Tibial artery (tissue), 4 donors: Measurements from ENCODE around the gene COX19.
"Not testable (repeated sequence)": the region's sequence is repeated elsewhere in the genome, so short reads cannot be mapped to it uniquely, and the experiment has no call there.

Source experiments
- DNase-seq, 2 donors: peaks; one replicate each; pipeline ENCODE4 v3.0.0-alpha.2; 2019
- H3K27ac ChIP-seq, 2 donors: fragments of 200-600 bp; sonication (generic) in 1 of 2; 1 replicate in 1 of 2; 2 replicates in 1 of 2; pipeline ENCODE4 v1.5.1; 2018 to 2019; ENCODE audit warnings: mild to moderate bottlenecking in 1 of 2
- H3K27me3 ChIP-seq, 2 donors: fragments of 200-600 bp; sonication (generic) in 1 of 2; one replicate each; pipeline versions ENCODE4 v1.5.1 to v1.6.0; 2016 to 2019
- H3K36me3 ChIP-seq, 3 donors: fragments of 200-600 bp; sonication (generic) in 2 of 3; one replicate each; pipeline ENCODE4 v1.5.1; 2016 to 2019; ENCODE audit warnings: mild to moderate bottlenecking in 2 of 3
- H3K4me1 ChIP-seq, 4 donors: fragments of 200-600 bp; sonication (generic) in 2 of 4; 1 replicate in 3 of 4; 2 replicates in 1 of 4; pipeline ENCODE4 v1.5.1; 2016 to 2019
- H3K4me3 ChIP-seq, 2 donors: fragments of 200-600 bp; sonication (generic) in 1 of 2; 1 replicate in 1 of 2; 2 replicates in 1 of 2; pipeline ENCODE4 v1.5.1; 2018 to 2019; ENCODE audit warnings: mild to moderate bottlenecking in 2 of 2
- H3K9me3 ChIP-seq, 3 donors: fragments of 200-600 bp; sonication (generic) in 1 of 3; one replicate each; pipeline ENCODE4 v1.5.1; 2016 to 2019
- intact Hi-C: fragments of 100-400 bp; cut with DNase I; formaldehyde crosslinking; loops from one replicate; pipeline ENCODE4 v1.15.0; 2023; ENCODE audit warnings: low total_unique reads
- TF ChIP-seq, protein P1 (sequence below), 2 experiments: fragments of 200-600 bp in 1 of 2; fragments of 450-650 bp in 1 of 2; IDR thresholded peaks; one replicate each; pipeline ENCODE4 v1.5.1; 2017 to 2019; ENCODE audit warnings: antibody characterized with exemption in 2 of 2, mild to moderate bottlenecking in 1 of 2, moderate library complexity in 1 of 2

COX19 gene

GRCh38 chr7:1008733-1009363, 33.5 kb upstream of the COX19 start:
- intact Hi-C loops, result no loop called here

GRCh38 chr7:1007901-1008300, 32.6 kb upstream of the COX19 start:
- H3K27ac ChIP-seq, result no peak overlapping the region
- H3K27me3 ChIP-seq, result no peaks in the 10 kb centered on the region
- no peaks in the 10 kb centered on the region for H3K9me3 ChIP-seq
- H3K4me1 ChIP-seq, result peaks cover 0 to 18% (median 1%) of the 10 kb centered on the region in 4 donors
- peaks cover 7 to 60% (median 30%) of the 10 kb centered on the region in 3 donors for H3K36me3 ChIP-seq
- DNase-seq, result no peak
- intact Hi-C loops, result no loop called here
- H3K4me3 ChIP-seq, result no peak overlapping the region
- TF ChIP-seq, protein P1, sequence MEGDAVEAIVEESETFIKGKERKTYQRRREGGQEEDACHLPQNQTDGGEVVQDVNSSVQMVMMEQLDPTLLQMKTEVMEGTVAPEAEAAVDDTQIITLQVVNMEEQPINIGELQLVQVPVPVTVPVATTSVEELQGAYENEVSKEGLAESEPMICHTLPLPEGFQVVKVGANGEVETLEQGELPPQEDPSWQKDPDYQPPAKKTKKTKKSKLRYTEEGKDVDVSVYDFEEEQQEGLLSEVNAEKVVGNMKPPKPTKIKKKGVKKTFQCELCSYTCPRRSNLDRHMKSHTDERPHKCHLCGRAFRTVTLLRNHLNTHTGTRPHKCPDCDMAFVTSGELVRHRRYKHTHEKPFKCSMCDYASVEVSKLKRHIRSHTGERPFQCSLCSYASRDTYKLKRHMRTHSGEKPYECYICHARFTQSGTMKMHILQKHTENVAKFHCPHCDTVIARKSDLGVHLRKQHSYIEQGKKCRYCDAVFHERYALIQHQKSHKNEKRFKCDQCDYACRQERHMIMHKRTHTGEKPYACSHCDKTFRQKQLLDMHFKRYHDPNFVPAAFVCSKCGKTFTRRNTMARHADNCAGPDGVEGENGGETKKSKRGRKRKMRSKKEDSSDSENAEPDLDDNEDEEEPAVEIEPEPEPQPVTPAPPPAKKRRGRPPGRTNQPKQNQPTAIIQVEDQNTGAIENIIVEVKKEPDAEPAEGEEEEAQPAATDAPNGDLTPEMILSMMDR (IDR thresholded peaks at IDR 0.05), result no peak

More at GRCh38 chr7:1008733-1009363, 33.5 kb upstream of the COX19 start:
- H3K27ac ChIP-seq, result no peak overlapping the region
- no peak for DNase-seq
- no peaks in the 10 kb centered on the region for H3K9me3 ChIP-seq
- peaks cover 0 to 18% (median 1%) of the 10 kb centered on the region in 4 donors for H3K4me1 ChIP-seq
- H3K36me3 ChIP-seq, result peaks cover 7 to 57% (median 30%) of the 10 kb centered on the region in 3 donors
- TF ChIP-seq, protein P1 (IDR thresholded peaks at IDR 0.05), result no peak
- no peaks in the 10 kb centered on the region for H3K27me3 ChIP-seq
- H3K4me3 ChIP-seq, result no peak overlapping the region

DNA sequence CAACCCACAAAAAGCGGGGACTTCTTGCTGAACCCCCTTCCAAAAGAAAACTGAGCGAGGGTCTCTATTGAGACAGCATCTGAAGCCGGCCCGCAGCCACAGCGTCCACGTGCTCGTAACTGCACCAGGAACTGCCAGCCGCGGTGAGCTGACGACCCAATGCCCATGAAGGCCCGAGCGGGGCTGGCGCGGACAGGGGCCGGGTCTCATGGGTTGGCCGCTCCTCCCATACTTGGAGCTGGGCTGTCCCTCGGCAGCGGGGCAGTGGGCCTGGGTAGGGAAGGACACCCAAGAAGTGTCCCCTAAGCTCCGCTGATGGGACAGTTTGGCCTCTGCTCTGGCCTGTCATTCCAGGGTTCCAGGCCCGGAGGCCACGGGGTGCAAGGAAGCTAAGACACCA, 30.0 kb upstream of the COX19 start:
- Histone ChIP-seq H3K9me3 (no peaks in the 10 kb centered on the region), H3K4me3 (no peak overlapping the region), H3K27me3 (no peaks in the 10 kb centered on the region), H3K27ac (no peak overlapping the region), H3K4me1 (no peaks in the 10 kb centered on the region), H3K36me3 (peaks cover 7 to 73% (median 32%) of the 10 kb centered on the region in 3 donors)
- no peak for DNase-seq
- TF ChIP-seq, protein P1 (IDR thresholded peaks at IDR 0.05), result no peak
- intact Hi-C loops, result no loop called here

DNA sequence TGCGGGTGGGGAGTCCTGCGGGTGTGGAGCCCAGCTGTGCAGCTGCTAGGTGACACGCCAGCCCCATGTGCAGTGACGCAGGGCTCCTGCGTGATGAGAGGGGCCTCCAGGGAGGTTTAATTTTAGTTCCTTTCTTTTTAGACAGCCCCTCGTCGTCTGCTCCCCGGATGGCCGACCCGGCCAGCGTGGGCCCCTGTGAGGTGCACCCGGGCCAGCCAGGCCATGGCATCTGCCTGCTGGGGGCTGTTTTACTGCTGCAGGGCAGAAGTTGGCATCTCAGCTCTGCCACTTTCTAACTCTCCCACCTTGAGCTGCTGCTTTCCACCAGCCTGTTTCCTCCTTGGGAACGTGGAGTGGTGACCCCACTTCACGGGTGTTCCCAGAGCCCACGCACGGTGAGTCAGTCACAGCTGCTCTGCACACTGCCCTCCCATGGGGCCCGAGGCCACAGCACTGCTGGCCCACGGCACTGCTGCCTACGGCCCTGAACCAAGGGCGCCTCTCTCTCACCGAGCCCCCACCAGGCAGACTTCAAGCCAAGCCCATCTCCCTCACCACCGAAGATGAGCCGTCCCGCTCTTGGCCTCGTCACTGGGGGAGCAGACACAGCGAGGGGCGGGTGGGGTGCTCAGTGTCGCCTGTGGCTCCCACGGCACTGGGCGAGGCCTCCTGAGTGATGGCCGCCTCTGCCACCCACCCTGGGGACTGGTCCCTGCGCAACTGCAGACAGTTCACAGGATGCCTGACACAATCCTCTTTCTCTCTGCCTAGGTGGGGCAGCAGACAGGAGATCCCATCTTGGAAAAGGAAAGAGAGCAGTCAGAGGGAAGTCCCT, 28.9 kb upstream of the COX19 start:
- intact Hi-C loops, result no loop called here
- TF ChIP-seq, protein P1 (IDR thresholded peaks at IDR 0.05), result no peak
- no peak for DNase-seq
- Histone ChIP-seq H3K27ac (no peak overlapping the region), H3K4me1 (no peaks in the 10 kb centered on the region), H3K9me3 (no peaks in the 10 kb centered on the region), H3K4me3 (no peak overlapping the region), H3K27me3 (no peaks in the 10 kb centered on the region), H3K36me3 (peaks cover under 1 to 74% (median 37%) of the 10 kb centered on the region in 3 donors)

DNA sequence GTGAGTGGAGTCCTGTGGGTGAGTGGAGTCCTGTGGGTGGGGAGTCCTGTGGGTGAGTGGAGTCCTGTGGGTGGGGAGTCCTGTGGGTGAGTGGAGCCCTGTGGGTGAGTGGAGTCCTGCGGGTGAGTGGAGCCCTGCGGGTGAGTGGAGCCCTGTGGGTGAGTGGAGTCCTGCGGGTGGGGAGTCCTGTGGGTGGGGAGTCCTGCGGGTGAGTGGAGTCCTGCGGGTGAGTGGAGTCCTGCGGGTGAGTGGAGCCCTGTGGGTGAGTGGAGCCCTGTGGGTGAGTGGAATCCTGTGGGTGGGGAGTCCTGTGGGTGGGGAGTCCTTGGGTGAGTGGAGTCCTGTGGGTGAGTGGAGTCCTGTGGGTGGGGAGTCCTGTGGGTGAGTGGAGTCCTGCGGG, 27.1 kb upstream of the COX19 start:
- H3K36me3 ChIP-seq, result peaks cover 0 to 70% (median 25%) of the 10 kb centered on the region in 3 donors
- H3K9me3 ChIP-seq, H3K4me3 ChIP-seq, H3K27me3 ChIP-seq, DNase-seq, H3K4me1 ChIP-seq, intact Hi-C loops, H3K27ac ChIP-seq: not testable (repeated sequence)

DNA sequence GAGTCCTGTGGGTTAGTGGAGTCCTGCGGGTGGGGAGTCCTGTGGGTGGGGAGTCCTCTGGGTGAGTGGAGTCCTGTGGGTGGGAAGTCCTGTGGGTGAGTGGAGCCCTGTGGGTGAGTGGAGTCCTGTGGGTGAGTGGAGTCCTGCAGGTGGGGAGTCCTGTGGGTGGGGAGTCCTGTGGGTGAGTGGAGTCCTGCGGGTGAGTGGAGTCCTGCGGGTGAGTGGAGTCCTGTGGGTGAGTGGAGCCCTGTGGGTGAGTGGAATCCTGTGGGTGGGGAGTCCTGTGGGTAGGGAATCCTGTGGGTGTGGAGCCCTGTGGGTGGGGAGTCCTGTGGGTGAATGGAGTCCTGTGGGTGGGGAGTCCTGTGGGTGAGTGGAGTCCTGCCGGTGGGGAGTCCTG, 26.7 kb upstream of the COX19 start:
- H3K27me3 ChIP-seq, H3K4me1 ChIP-seq, H3K4me3 ChIP-seq, intact Hi-C loops, H3K27ac ChIP-seq, DNase-seq, H3K9me3 ChIP-seq: not testable (repeated sequence)
- H3K36me3 ChIP-seq, result peaks cover 0 to 70% (median 25%) of the 10 kb centered on the region in 3 donors

- H3K4me3 ChIP-seq, H3K27me3 ChIP-seq, H3K9me3 ChIP-seq, H3K4me1 ChIP-seq, DNase-seq, intact Hi-C loops, H3K27ac ChIP-seq: not testable (repeated sequence)
- H3K36me3 ChIP-seq, result peaks cover 0 to 70% (median 32%) of the 10 kb centered on the region in 3 donors
Observed at GRCh38 chr7:1001069-1001770, 25.9 kb upstream of the COX19 start.
